ENCODE data around the gene FOXK1. TPM values are rescaled to one million over a fixed set of nuclear protein-coding genes. Genes with fewer than 3 reads are reported as not detected.

FOXK1 gene
- total RNA-seq, 1 donor from 2014 or later, result 30.4 TPM

GRCh38 chr7:4784799-4785198 lies 102.7 kb downstream of the FOXK1 start:
- DNase-seq (ENCODE audit: low read depth), result no peak
- TF ChIP-seq, protein P1, sequence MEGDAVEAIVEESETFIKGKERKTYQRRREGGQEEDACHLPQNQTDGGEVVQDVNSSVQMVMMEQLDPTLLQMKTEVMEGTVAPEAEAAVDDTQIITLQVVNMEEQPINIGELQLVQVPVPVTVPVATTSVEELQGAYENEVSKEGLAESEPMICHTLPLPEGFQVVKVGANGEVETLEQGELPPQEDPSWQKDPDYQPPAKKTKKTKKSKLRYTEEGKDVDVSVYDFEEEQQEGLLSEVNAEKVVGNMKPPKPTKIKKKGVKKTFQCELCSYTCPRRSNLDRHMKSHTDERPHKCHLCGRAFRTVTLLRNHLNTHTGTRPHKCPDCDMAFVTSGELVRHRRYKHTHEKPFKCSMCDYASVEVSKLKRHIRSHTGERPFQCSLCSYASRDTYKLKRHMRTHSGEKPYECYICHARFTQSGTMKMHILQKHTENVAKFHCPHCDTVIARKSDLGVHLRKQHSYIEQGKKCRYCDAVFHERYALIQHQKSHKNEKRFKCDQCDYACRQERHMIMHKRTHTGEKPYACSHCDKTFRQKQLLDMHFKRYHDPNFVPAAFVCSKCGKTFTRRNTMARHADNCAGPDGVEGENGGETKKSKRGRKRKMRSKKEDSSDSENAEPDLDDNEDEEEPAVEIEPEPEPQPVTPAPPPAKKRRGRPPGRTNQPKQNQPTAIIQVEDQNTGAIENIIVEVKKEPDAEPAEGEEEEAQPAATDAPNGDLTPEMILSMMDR (conservative IDR thresholded peaks at IDR 0.05; ENCODE audit: low read depth, low read length), result no peak
- H3K4me3 ChIP-seq (ENCODE audit: low read depth, low read length), result no peak overlapping the region

- no peak overlapping the region for H3K4me3 ChIP-seq (ENCODE audit: low read depth, low read length)
- TF ChIP-seq, protein P1 (conservative IDR thresholded peaks at IDR 0.05; ENCODE audit: low read depth, low read length), result no peak
- DNase-seq (ENCODE audit: low read depth), result no peak
These were observed 103.3 kb downstream of the FOXK1 start for GRCh38 chr7:4785371-4785770.

GRCh38 chr7:4786015-4786414 lies 103.9 kb downstream of the FOXK1 start:
- TF ChIP-seq, protein P1 (conservative IDR thresholded peaks at IDR 0.05; ENCODE audit: low read depth, low read length), result no peak
- H3K4me3 ChIP-seq (ENCODE audit: low read depth, low read length), result no peak overlapping the region
- no peak for DNase-seq (ENCODE audit: low read depth)

- TF ChIP-seq, protein P1 (conservative IDR thresholded peaks at IDR 0.05; ENCODE audit: low read depth, low read length), result no peak
- no peak for DNase-seq (ENCODE audit: low read depth)
- no peak overlapping the region for H3K4me3 ChIP-seq (ENCODE audit: low read depth, low read length)
These were observed 105.4 kb downstream of the FOXK1 start for GRCh38 chr7:4787541-4787940.

- no peak for DNase-seq (ENCODE audit: low read depth)
- H3K4me3 ChIP-seq (ENCODE audit: low read depth, low read length), result no peak overlapping the region
- TF ChIP-seq, protein P1 (conservative IDR thresholded peaks at IDR 0.05; ENCODE audit: low read depth, low read length), result no peak
These were observed 106.0 kb downstream of the FOXK1 start for GRCh38 chr7:4787947-4788626.

DNA sequence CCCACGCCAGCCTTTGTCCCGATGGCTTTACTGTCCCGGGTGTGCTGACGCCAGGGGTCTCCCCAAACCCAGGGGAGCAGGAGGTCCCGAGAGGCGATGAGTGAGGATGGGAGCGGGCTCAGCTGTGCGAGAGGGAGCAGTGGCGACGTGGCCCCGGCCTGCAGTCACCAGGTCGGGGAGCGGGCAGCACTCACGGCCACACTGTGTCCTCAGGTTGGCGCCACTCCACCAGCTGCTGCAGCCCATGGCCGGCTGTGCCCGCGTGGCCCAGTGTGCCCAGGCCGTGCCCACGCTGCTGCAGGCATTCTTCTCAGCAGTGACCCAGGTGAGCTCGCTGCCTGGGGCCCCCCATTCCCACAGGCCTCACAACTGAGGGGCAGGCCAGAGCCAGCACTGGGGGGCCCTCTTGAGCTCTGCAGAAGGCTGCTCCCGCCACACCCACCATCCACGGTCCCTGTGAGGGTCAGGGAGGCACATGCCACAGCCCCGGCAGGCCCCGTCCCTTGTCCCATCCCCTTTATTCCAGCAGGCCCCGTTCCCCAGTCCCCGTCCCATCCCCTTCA lies 106.6 kb downstream of the FOXK1 start:
- H3K4me3 ChIP-seq (ENCODE audit: low read depth, low read length), result no peak overlapping the region
- no peak for DNase-seq (ENCODE audit: low read depth)
- TF ChIP-seq, protein P1 (conservative IDR thresholded peaks at IDR 0.05; ENCODE audit: low read depth, low read length), result no peak

Data from epithelial cell of proximal tubule (primary cell).